ENCODE data around the gene MYO1D.
"Not testable (repeated sequence)": the region's sequence is repeated elsewhere in the genome, so short reads cannot be mapped to it uniquely, and the experiment has no call there.

The MYO1D gene

DNA sequence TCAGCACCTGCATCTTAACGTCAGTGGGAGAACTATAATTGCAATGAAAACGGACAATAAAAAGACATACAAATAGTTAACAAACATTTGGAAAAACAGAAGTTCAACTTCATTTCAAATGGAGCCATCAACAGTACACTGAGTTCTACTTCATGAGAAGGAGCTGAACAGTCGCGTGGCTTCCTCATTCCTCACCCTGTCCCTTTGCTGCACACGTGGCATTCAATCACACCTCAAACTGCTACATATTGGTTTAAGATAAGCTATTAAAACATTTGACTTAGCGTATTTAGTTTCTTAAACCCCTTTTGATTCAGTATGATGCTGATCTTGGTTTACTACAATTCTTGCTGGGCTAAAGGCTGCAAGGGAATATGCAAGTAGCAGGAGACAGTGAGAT lies 313.3 kb downstream of the MYO1D start:
- no peak for DNase-seq

DNA sequence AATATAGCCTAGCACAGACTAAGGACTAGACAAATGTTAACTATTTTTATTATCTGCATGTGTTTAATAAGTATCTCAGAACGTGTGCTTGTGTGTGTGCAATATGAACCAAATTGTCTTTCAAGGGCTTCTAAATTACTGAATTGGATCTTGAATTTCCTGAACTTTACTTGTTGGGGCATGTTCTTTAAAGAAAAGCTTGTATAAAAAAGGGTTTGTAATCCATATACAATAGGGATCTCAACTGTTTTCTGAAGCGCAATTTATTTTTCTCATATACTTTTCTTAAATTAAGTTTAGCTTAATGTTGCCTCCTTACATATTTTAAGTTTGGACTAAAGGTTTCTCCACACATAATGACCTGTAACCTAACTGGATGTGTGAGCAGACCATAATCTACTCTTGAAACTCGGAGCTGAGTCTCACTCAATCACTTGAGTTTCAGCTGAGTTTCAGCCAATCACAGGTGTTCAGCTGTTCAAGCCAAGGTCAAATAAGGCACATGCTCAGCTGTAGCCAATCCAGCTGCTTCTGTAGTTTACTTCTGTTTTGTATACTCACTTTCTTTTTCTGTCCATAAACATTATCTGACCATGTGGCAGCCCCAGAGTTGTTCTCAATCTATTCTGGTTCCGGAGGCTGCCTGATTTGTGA lies 317.8 kb downstream of the MYO1D start:
- DNase-seq = no peak

DNA sequence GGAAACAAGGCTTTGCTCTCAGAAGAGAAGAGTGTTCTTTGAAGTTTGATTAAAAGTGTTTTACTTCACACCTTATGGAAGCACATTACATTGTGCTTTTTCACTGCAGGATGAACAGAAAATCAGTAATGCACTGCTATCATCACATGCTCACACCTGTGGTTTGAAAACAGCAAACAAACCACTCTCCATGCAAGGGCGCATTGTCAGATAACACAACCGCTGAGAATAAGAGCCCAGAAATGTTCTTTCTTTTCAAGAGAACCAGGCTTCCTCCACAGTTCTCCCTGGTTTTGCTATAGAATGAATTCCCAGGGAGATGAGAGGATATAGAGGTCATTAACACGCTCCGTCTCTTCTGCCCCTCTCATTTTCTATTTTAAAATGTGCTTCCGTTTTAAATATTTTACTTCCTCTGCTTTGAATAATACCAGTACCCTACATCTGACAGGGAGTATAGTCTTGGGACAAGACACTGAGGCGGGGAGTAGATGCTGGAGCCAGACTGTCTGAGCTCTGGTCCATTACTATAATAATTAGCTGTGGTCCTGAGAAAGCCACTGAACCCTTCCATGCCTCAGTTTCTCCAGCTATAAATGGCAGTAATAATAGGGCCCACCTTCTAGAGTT lies 318.5 kb downstream of the MYO1D start:
- DNase-seq = no peak

DNA sequence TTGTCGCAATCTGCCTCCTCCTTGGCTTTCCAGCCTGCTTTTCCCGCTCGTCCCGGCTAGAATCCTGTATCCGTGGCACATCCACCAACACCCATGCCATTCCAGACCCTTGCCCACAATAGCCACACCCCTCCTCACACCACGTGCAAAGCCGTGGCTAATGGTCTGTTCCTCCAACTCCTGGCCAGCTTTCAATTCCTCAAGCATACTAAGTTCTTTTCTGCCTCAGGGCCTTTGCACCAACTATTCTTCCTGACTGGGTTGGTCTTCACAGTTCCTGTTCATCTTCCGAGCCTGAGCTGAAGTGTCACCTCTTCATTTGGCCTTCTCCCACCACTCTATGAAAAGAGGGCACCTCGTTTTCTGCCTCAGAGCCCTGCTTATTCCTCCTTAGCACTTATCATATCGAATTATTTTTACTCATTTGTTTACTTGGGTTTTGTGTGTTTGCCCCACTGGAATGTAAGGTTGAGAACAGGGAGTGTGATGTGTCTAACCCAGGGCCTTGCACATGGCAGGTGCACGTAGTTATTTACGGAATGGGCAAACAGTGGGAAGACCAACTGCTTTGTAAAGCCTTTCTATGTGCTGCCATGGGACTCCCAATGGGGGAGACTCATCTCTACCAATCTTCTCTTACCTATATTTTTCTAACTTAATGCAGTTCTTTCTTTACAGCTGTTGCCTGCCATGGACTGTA lies 321.2 kb downstream of the MYO1D start:
- no peak for DNase-seq

DNA sequence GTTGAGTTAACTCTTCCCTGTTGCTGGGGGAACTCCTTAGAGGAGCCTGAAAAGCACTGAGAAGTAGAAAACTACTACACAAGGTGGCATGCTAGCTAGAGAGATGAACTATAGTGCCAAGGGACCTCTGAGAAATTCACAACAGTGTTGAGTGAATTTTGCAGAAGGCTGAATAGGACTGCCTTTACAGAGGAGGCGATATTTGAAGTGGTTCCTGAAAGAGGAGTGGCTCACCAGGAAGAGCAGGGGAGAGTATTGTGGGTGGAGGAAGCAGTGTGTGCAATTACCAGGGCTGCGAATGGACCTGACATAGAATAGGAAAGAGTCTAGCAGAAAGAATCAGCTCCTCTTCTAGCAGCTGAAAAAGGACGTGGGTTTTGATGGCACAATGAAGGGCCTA lies 323.8 kb downstream of the MYO1D start:
- no peak for DNase-seq

DNA sequence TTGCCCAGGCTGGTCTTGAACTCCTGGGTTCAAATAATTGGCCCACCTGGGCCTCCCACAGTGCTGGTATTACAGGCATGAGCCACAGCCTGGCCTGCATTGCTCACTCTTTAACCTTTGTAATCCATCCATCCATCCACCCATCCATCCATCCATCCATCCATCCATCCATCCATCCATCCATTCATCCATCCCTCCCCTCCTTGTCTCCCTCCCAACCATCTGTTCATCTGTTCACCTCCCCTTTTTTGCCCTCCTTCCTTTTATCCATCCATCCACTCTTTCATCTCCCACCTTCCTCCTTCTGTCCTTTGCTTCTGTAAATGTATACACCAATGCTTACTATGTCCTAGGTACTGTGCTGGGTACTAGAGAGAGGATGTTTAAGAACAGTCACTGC lies 324.6 kb downstream of the MYO1D start:
- no peak for DNase-seq

DNA sequence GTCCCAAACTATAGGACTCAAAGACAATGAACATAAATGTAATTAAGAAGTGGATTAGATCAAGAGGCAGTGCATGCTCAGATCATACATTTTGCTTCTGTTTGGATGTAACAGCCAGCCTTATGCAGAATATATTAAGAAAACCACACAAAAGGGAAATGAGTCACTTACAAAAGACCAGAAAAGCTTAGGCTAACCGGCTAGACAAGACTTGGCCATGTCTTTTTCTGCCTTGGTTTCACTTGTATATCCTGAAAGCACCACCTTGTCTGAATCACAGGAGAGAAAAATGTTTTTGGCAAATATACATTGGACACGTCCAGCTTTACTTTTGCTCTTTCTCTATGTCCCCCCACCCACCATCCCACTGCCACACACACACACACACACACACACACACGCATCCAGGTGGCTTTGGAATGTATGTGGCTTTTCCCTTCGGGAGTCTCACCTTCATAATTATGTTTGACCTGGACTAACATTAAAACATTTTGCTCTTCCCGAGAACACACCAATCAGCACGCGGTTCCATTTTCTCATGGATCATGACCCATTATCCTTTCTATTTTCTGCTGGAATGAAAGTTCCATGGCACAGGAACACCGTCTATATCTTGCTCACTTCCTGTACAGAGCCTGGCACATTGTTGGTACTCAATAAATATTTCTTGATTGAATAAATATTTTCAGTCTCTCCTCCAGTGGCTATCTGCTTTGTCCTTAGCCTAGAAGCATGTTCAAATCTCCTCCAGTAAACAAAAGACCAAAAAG lies 325.6 kb downstream of the MYO1D start:
- no peak for DNase-seq

DNA sequence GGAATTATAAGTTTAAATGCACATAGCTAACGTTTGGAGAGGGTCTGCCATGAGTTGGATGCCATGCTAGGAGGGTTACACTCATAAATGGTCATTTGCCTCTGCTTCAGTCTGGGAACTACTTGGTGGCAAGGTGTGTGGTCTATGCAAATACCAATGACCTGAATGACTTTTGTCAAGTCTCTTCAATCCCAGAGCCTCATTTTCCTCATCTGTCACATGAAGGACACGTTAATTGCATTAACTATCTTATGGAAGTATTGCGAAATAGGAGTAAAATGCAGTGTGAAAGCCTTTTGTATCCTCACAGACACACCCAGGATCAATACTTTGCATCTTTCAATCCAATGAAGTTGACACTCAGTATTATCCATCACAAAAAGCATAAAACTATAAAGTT lies 327.4 kb downstream of the MYO1D start:
- no peak for DNase-seq

DNA sequence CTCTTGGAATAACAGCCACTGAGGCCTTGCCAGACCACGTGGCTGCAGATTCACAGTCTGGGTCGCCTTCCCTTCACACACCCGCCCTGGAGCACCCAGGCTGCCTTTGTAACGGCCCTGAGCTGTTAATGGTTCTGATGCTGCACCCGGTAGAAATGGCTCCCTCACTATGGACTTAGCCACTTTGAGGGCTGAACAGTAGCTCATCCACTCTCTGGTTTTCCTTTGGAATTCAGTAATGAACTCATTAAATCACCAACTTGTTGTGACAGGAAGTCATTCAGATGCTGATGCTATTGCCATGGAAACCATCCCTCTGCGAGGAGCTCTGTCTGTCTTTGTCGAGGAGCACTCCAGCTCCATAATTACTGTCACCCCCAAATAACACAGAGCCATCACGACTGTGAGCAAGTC lies 330.9 kb downstream of the MYO1D start:
- no peak for DNase-seq

DNA sequence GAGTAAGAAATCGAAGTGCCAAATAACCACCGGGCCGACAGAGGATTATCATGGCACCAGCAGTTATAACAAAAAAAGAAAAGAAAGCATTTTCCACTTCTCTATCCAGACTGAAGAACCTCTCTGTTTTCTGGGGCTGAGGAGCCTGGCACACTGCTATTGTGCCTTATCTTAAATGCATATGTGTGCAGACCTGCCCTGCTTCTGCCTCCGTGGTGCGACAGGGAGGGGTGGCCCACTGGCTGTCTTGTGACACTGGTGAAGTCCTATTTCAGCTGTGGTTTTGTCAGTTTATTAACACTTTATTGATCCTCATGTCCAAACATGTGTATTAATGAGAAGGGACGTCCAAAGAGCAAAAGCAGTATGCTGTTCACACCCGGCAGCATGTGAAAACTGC lies 334.7 kb downstream of the MYO1D start:
- DNase-seq = no peak

DNA sequence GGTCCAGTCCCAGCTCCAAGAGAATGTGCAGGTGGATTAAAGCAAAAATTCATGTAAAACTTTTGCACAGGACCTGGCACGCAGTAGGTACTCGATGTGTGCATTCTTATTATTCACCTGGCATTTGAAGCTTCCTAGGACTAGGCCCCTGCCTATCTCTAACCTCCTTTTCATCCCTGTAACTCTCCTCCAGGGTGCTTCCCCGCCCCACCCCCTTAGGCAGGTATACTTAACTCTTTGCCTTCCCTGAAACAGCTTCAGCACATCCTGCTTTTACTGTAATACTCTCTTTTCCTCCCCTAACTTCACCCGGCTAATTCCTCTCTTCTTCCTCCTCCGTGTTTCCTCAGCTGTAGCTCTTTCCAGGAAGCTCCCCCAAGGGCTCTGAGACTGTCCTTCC lies 335.3 kb downstream of the MYO1D start:
- DNase-seq = no peak

DNA sequence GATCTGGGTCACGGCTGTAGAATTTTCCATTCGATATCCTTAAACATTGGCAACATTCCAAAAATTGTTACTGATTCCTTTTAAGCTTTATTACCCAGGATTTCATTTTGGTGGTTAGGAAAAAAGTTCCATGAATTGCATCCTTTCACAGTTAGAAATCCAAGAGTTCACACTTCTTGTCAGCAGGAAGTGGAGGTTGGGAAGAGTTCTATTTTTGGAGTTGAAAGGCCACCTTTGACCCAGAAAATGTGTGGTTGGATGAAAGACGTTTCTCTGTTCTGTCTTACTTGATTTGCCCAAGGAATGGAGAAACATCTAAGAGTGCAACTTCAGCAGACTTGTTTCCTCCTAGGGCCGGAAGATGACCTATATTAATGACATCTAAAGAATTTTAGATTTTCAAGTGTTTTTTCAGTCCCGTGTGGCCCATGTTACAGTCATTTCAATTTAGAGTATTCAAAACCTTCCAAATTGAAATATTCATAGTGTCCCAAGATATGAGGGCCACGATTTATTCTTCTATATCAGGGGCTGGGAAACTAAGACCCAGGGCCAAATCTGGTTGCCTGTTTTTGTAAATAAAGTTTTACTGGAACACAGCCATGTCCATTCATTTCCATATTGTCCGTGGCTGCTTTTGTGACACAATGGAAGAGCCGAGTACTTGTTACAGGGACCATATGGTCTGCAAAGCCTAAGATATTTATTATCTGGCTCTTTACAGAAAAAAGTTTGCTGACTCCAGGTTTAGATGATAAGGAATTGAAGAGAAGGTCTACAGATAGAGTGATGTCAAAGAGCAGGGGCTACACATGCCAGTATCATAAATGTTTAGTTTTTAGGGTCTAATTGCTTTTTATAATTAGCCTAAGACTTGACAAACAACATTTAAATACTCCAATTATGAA lies 339.9 kb downstream of the MYO1D start:
- DNase-seq = no peak

DNA sequence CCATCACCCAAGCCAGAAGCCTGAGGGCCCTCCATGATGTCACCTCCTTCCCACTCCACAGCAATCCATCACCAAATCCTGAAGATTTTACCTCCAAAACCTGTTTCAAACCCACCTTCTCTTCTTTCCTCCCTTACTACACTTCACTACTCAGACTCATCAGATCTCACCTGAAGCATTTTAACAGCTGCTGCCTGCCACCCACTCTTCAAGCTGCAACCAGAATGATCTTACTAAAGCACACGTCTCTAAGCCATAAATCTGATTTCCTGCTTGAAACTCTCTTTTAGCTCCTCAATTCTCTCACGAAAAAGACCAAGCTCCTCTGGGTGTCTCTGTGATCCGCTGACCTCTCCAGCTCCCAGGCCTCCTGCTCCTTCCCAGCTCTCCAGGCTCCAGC lies 343.6 kb downstream of the MYO1D start:
- no peak for DNase-seq

DNA sequence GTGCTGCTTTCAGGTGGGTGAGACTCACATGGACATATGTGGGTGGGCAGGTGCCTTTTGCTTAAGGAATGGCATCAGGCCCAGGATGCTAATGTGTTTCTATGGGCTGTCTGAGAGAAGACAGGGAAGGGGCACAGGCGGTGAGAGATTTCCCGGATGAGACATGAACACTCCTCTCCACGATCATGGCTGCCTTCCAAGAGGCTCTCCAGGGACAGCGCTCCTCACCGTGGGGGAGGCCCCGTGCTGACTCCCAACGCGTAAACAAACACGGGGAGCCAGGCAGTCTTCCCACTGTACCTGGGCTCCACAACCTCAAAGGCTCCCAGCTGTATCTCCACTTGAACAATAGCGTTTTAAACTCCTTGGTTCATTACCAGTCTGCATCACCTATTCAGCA lies 347.3 kb downstream of the MYO1D start:
- no peak for DNase-seq

DNA sequence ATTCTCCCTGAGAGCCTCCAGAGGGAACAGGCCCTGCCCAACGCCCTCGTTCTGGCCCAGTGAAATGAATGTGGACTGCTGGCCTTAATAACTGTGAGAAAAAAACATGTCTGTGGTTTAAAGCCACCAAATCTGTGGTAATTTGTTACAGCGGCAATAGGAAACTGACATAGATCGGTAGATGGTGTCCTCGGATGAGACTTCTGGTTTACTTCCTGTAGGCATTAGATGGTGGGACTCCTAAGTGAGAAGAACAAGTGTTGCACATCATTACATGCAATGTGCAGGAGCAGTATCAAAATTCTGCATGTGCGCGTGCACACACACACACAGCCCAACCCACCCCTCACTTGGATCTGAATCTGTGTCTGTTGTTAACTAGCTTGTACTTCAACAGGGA lies 348.1 kb downstream of the MYO1D start:
- no peak for DNase-seq

DNA sequence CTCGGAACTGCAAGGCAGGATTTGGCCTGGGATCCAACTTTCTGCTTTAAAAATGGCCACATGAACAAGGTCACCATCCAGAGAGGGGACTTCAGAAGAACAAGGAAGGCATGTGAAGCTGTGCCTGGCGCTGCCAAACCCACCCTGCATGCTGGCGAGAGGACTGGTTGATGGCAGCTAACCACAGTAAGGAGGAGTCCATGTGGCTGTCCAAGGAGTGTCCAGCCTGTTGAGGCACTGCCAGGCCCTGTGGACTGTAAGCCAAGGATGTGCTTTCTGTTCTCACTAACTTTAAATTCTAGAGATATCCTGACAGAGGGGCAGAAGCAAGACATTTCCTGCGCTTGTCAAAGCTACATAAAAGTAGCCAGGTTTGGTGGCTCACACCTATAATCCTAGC lies 349.8 kb downstream of the MYO1D start:
- DNase-seq = no peak

DNA sequence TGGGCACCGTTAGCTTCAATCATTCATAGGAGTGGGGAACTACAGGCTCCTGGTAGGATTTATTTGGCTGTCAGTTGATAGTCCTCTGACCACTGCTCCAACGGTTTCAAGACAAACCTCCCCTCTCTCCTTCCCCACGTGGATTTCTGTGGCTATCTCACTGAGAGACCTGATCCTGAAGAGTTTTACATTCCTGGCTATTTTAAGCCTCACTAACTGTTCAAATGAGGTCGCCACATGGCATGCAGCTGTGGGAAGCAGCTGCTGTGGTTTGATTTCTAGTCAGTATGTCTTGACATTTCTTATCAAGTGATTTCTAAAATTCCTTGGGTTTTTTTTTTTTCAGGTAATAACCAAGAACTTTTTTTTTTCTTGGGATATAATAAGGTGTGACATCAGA lies 351.8 kb downstream of the MYO1D start:
- DNase-seq = no peak

DNA sequence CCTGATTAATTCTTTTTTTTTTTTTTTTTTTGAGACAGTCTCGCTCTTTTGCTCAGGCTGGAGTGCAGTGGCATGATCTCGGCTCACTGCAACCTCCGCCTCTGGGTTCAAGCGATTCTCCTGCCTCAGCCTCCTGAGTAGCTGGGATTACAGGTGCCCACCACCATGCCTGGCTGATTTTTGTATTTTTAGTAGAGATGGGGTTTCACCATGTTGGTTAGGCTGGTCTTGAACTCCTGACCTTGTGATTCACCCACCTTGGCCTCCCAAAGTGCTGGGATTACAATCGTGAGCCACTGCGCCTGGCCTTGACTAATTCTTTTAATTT lies 352.4 kb downstream of the MYO1D start:
- not testable (repeated sequence) for DNase-seq

DNA sequence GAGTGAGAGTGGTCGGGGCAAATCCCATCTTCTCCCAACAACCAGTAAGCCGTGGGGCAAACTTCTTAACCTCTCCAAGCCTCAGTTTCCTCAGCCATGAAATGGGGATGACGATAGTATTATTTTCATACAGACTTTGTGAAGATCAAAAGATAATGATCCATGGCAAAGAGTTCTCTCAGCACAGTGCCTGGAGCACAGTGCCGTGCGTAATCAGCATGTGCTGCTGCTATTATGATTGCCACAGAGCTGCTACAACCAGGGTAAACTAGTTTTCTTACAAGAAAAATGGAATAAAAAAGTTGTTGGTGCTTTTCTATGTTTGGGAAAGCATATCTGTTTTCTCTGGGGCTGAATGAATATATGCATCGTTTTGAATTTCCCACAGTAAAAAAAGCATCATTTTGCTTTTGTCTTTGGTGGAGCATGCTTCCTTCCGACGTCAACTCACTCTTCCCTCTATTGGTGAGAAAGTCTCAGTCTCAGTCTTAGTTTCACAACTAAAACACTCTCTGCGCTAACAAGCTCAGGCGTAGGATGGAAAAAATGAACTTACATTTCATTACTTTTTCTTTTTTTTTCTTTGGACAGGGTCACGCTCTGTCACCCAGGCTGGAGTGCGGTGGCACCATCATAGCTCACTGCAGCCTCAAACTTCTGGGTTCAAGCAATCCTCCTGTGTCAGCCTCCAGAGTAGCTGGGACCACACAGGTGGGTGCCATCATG lies 352.9 kb downstream of the MYO1D start:
- DNase-seq = no peak

DNA sequence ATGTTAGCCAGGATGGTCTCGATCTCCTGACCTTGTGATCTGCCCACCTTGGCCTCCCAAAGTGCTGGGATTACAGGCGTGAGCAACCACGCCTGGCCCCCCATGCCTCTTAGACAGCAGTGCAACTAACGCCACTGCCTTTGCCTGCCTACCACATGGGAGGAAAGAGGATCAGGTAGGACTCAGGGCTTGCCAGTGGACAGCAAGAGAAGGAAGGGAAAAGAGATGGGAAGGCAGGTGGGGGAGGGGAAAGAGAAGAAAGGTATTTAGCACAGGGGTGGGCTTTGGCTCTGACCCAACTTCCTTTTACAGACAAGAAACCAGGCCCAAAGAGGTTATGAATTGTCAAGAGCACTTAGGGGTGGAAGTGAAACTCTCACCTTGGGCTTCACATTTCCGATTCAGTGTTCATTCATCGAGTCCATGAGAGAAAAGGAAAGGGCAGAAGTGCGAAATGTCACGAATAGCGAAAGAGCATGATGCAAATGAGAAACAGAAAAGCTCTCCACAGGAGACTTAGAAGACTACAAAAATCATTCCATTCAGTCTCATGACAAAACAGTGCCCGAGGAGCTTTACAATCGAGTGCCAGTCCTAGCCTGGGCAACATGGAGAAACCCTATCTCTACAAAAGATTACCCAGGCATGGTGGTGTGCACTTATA lies 353.8 kb downstream of the MYO1D start:
- no peak for DNase-seq

DNA sequence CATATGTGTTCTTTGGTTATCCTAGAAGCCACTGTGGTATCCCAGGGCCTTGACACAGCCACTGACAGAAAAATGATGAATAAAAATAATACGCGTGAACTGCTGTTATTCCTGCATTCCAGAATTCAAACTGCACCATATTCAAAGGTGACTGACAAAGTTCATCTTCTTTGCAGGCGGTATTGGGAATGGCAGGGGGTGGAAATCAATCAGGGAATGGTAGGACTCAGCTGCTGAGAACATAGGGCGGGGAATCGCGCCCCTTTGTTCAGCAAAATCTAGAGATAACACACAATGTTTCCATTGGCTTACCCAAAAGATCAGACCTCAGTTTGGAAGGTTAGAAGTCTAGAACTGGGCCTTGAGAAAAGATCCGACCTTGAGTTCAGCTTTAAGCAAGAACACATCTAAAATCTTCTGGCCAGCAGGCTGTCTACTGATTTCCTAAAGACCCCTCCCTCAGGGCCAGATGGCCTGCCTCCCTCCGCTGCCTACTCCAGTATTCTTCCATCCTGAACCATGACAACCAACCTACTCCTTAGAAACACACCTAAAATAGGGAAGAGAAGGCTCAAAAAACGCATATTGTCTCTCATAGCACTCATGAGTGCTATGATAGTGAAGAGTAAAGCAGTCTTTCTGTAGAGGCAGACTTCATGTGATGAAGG lies 356.1 kb downstream of the MYO1D start:
- no peak for DNase-seq

All from left hindlimb (tissue), 1 donor.